Liver (tissue), 3 donors: Measurements from ENCODE around the gene RPS6KB2.

ENCODE experiments used
- EGR1 ChIP-seq, 2 donors: IDR thresholded peaks; 2 replicates each; pipeline ENCODE4 v1.6.1; 2016 to 2018; ENCODE audit warnings: antibody characterized with exemption in 2 of 2, low read depth in 2 of 2
- JUND ChIP-seq, 2 donors: IDR thresholded peaks; 2 replicates each; pipeline ENCODE4 v1.6.1; 2016; ENCODE audit warnings: antibody characterized with exemption in 2 of 2
- NR2F2 ChIP-seq: IDR thresholded peaks from 2 replicates; pipeline ENCODE4 v1.6.1; 2016; ENCODE audit warnings: antibody characterized with exemption
- RAD21 ChIP-seq, 2 donors: IDR thresholded peaks; 2 replicates each; pipeline ENCODE4 v1.6.1; 2016; ENCODE audit warnings: antibody characterized with exemption in 2 of 2, mild to moderate bottlenecking in 2 of 2
- TAF1 ChIP-seq: conservative IDR thresholded peaks from 2 replicates; pipeline ENCODE4 v1.6.1; 2016; ENCODE audit warnings: antibody characterized with exemption, mild to moderate bottlenecking
- TF ChIP-seq, protein P1 (sequence below): fragments of 150-350 bp; IDR thresholded peaks from 2 replicates; pipeline ENCODE4 v1.5.1; 2017; ENCODE audit warnings: improper control_type of control experiment, low read depth, low read length; ENCODE audit not compliant: missing input control
- donor health status: healthy.
- donor health status: healthy.

DNA sequence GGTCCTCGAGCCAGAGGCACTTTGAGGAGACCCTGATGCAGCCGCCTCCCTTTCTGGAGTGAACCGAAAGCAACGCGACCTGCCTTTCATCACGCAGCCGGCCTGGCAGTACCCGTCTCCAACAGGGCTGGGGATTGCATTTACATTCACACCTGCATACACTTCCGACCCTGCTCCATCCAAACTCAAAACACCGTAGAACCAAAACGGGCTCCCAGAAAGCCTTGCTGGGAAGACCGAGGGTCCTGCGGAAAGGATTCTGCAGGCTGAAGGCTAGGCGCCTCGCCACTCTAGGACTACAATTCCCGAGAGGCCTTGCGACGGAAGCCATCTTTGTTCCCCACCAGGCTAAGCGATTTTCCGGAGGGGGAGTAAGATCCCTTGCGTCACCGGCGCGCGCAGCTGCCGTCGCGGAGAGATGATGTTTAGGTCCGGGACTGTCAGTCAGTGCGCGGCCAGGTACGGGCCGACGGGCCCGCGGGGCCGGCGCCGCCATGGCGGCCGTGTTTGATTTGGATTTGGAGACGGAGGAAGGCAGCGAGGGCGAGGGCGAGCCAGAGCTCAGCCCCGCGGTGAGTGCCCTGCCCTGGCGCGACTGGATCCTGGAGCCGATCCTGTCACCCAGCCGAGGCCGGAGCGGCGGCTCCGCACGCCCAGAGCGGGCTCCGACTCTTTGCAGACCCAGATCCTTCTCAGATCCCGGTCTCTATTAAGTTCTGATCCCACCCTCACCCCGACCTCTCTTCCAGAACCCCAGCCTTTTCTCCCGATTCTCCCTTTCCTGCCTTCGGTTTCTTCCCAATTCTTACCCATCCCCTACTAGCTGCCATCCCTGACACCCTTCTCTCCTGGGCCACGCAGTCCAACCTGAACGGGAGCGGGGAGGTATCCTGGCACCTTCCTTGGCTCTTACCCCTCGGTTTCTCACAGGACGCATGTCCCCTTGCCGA, at the start of gene RPS6KB2:
- TF ChIP-seq, protein P1, sequence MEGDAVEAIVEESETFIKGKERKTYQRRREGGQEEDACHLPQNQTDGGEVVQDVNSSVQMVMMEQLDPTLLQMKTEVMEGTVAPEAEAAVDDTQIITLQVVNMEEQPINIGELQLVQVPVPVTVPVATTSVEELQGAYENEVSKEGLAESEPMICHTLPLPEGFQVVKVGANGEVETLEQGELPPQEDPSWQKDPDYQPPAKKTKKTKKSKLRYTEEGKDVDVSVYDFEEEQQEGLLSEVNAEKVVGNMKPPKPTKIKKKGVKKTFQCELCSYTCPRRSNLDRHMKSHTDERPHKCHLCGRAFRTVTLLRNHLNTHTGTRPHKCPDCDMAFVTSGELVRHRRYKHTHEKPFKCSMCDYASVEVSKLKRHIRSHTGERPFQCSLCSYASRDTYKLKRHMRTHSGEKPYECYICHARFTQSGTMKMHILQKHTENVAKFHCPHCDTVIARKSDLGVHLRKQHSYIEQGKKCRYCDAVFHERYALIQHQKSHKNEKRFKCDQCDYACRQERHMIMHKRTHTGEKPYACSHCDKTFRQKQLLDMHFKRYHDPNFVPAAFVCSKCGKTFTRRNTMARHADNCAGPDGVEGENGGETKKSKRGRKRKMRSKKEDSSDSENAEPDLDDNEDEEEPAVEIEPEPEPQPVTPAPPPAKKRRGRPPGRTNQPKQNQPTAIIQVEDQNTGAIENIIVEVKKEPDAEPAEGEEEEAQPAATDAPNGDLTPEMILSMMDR = no peak
- TF ChIP-seq TAF1 (no peak), EGR1 (IDR thresholded peaks at IDR 0.05; ENCODE audit: low read depth in 2 of 2) (peak; percentile 36 to 74), NR2F2 (no peak), JUND (IDR thresholded peaks at IDR 0.05) (peak in 1 of 2 donors; percentile 67), RAD21 (IDR thresholded peaks at IDR 0.05) (peak in 1 of 2 donors; percentile 31)
